Measurements from ENCODE around the gene PCYT1A.
"Not testable (repeated sequence)": the region's sequence is repeated elsewhere in the genome, so short reads cannot be mapped to it uniquely, and the experiment has no call there.

PCYT1A gene

DNA sequence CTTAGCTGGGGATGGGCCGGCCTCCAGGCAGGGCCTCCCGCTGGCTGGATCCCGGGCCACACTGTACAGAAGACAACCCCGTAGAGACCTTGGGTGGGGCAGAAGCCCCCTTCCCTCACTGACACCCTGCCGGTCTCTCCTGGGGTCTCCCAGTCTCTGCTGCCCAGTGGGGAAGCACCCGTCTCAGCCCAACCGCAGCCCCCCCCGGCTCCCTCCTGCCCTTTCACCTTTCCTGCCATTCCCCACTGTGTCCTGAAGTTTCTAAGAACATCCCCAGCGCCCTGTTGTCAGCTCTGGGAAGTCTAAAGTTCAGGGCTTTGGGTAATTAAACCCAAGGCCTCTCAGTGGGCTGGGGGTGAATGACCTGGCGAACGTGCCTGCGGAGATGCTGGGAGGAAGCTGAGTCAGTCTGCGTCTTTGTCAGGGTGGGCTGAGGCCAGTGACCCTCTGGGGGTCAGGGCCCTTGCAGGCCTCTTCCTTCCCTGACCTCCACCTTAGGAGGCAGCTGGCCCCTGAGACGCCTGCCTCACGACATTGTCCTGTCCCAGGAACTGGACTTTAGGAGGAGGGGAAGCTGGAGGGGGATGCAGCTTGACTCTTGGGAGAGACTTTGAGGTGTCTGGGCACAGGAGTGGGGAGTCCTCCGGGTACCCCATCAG is 72.6 kb downstream of the PCYT1A start:
- TF ChIP-seq, protein P1, sequence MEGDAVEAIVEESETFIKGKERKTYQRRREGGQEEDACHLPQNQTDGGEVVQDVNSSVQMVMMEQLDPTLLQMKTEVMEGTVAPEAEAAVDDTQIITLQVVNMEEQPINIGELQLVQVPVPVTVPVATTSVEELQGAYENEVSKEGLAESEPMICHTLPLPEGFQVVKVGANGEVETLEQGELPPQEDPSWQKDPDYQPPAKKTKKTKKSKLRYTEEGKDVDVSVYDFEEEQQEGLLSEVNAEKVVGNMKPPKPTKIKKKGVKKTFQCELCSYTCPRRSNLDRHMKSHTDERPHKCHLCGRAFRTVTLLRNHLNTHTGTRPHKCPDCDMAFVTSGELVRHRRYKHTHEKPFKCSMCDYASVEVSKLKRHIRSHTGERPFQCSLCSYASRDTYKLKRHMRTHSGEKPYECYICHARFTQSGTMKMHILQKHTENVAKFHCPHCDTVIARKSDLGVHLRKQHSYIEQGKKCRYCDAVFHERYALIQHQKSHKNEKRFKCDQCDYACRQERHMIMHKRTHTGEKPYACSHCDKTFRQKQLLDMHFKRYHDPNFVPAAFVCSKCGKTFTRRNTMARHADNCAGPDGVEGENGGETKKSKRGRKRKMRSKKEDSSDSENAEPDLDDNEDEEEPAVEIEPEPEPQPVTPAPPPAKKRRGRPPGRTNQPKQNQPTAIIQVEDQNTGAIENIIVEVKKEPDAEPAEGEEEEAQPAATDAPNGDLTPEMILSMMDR (IDR thresholded peaks at IDR 0.05): no peak
- no peak overlapping the region for H3K4me3 ChIP-seq
- no peak overlapping the region for H3K27ac ChIP-seq
- DNase-seq (ENCODE audit: low spot score): no peak

GRCh38 chr3:196210673-196211556 is 76.6 kb downstream of the PCYT1A start, which contains the start of gene ZDHHC19:
TSS of gene ZDHHC19 (minus strand) at chr3:196211400. CDS start at chr3:196211315, 85 bp downstream.
- no peak for DNase-seq (ENCODE audit: low spot score)
- no peak within 1 kb of the TSS for H3K4me3 ChIP-seq
- TF ChIP-seq, protein P1 (IDR thresholded peaks at IDR 0.05): no peak
- H3K27ac ChIP-seq: no peak within 1 kb of the TSS

GRCh38 chr3:196209944-196210672 is 77.4 kb downstream of the PCYT1A start:
- H3K4me3 ChIP-seq; H3K27ac ChIP-seq; DNase-seq (ENCODE audit: low spot score): not testable (repeated sequence)

GRCh38 chr3:196208942-196209695 is 78.4 kb downstream of the PCYT1A start:
- no peak for DNase-seq (ENCODE audit: low spot score)
- TF ChIP-seq, protein P1 (IDR thresholded peaks at IDR 0.05): no peak
- H3K27ac ChIP-seq: no peak overlapping the region
- no peak overlapping the region for H3K4me3 ChIP-seq

DNA sequence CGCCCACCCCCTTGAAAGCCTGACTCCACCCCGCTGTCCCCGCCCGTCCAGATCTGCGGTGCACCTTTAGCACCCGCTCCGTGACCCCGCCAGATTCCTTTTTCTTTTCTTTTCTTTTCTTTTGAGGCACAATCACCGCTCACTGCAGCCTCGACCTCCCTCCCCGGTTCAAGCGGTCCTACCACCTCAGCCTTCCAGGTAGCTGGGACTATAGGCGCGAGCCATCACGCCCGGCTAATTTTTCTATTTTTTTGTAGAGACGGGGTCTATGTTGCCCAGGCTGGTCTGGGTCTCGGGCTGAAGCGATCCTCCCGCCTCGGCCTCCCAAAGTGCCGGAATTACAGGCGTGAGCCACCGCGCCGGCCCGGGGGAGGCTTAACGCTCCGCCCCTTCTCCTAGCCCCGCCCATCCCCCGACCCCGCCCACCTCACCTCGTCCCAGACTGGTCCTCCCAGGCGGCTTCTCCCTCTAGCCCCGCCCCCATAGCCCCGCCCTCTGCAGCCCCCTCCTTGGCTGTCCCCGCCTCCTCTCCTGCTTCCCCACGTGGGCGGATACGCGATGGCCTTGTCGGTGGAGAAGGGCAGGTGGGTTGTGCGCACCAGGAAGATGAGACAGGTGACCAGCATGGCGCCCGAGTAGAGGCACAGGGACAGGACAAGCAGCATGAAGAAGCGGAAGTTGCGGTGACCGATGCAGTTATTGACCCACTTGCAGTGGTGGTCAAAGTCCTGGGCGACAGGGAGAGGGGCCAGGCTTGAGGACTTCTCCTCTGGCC is 79.5 kb downstream of the PCYT1A start:
- H3K4me3 ChIP-seq: peak overlapping the region; percentile 57
- H3K27ac ChIP-seq: no peak overlapping the region
- no peak for DNase-seq (ENCODE audit: low spot score)
- TF ChIP-seq, protein P1 (IDR thresholded peaks at IDR 0.05): no peak

DNA sequence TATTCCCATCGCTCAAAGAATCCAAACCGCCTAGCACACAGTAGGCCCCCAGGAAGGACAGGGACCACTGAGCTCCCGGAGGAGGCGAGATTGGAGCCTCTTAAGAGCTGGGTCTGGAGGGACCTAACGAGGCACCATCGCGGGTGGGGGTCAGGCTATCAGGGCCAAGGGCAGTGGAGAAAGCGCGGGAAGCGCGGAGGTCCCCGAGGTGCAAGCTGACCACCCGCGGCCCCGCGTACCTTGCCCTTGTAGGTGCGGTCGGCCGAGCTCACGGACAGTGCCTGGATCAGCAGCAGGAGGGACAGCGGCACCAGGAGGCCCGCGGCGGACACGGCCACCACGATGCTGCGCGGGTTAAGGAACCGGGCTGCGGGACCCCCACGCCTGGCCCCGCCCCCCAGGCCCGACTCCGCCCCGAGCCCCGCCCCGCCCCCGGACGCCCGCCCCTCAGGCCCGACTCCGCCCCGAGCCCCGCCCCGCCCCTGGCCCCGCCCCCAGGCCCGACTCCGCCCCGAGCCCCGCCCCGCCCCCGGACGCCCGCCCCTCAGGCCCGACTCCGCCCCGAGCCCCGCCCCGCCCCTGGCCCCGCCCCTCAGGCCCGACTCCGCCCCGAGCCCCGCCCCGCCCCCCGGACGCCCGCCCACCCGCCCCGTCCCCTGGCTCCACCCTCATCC is 80.2 kb downstream of the PCYT1A start:
- H3K27ac ChIP-seq: no peak overlapping the region
- peak overlapping the region; percentile 57 for H3K4me3 ChIP-seq
- TF ChIP-seq, protein P1 (IDR thresholded peaks at IDR 0.05): no peak
- no peak for DNase-seq (ENCODE audit: low spot score)

DNA sequence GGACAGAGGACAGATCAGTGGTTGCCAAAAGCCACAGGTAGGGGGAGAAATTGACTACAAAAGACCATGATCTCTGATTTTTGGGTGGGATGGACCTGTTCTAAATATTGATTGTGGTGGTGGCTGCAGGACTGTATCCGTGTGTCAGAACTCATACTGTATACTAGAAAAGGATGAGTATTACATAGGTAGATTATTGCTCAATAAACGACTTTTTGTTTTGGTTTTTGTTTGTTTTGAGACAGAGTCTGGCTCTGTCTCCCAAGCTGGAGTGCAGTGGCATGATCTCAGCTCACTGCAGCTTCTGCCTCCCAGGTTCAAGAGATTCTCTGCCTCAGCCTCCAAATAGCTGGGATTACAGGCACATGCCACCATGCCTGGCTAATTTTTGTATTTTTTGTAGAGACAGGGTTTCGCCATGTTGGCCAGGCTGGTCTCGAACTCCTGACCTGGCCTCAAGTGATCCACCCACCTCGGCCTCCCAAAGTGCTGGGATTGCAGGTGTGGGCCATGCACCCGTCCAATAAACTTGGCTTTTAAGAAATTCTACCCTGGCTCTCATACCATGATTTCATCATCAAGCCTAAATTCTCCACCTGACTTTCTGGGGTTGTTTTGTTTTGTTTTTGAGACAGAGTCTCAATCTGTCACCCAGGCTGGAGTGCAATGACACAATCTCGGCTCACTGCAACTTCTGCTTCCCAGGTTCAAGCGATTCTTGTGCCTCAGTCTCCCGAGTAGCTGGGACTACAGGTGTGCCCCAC is 81.9 kb downstream of the PCYT1A start:
- H3K27ac ChIP-seq; DNase-seq (ENCODE audit: low spot score); H3K4me3 ChIP-seq: not testable (repeated sequence)
